ENCODE data around the gene RHBDD1. TPM values are rescaled to one million over a fixed set of nuclear protein-coding genes. Genes with fewer than 3 reads are reported as not detected.

Gene RHBDD1
- total RNA-seq, 3 donors from 2014 or later (not counting 1 experiment from before 2014, with no cell fraction given): 33.7 to 49.7 (median 47.7) TPM

GRCh38 chr2:226959418-226959817 is 123.6 kb downstream of the RHBDD1 start:
- Histone ChIP-seq H3K27me3 (ENCODE audit: control insufficient read depth, insufficient read depth, low read length) (no peaks in the 10 kb centered on the region), H3K4me3 (ENCODE audit: low read length) (no peak overlapping the region), H3K4me1 (ENCODE audit: control insufficient read depth, insufficient read depth, low read length) (no peaks in the 10 kb centered on the region), H3K36me3 (ENCODE audit: control insufficient read depth, insufficient read depth, low read length) (no peaks in the 10 kb centered on the region), H3K27ac (ENCODE audit: low read length) (no peak overlapping the region), H3K9me3 (ENCODE audit: control insufficient read depth, insufficient read depth, low read length) (peaks cover 2% of the 10 kb centered on the region)
- H3K27me3 Mint-ChIP-seq (ENCODE audit: low read depth in 2 of 2): no peaks in the 10 kb centered on the region
- H3K9me3 Mint-ChIP-seq: peaks cover 3% of the 10 kb centered on the region in 2 donors
- intact Hi-C loops (cut with micrococcal nuclease): no loop called here
- no CpG with 5 or more reads among the region's 1 CpG for WGBS (ENCODE audit: insufficient coverage)
- ATAC-seq (no peak), DNase-seq (no peak)
- TF ChIP-seq CTCF (IDR thresholded peaks at IDR 0.05): no peak
- H3K27ac Mint-ChIP-seq: no peak overlapping the region
- no peak overlapping the region for H3K4me3 Mint-ChIP-seq
- peaks cover 0 to 6% of the 10 kb centered on the region in 2 donors for H3K4me1 Mint-ChIP-seq
- peaks cover 6% of the 10 kb centered on the region for H3K36me3 Mint-ChIP-seq

DNA sequence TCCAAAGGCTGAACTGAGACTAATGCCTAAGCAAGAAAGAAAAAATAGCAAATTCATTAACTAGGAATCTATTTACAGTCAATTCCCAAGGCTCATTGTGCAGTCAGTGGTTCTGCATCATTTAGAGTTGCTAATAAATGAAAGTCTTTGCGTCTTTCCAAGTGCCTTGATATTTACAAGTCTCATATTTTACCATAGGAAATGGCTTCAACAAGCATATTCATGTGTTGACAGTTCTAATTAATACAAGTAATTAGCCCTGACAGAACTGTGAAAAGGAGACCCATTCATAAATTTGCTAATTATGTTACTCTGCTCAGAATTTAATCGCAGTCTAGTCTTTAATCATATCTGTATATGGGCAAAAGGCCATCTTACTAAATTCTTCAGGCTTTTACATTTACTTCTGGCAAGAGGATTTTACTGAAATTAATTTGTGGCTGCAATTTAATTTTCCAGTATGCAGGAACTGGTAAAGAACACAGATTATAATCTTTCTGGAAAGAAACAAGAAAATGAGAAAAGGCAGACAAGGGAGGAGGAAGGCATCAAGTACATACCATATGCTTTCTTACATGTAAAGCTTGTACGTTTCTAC is 126.4 kb downstream of the RHBDD1 start:
- intact Hi-C loops (cut with micrococcal nuclease): no loop called here
- ATAC-seq: no peak
- no peak for DNase-seq
- no peak overlapping the region for H3K4me3 ChIP-seq (ENCODE audit: low read length)
- H3K9me3 ChIP-seq (ENCODE audit: control insufficient read depth, insufficient read depth, low read length): no peaks in the 10 kb centered on the region
- no peaks in the 10 kb centered on the region for H3K4me1 Mint-ChIP-seq
- no peaks in the 10 kb centered on the region for H3K4me1 ChIP-seq (ENCODE audit: control insufficient read depth, insufficient read depth, low read length)
- peaks cover 3% of the 10 kb centered on the region in 2 donors for H3K9me3 Mint-ChIP-seq
- H3K27ac Mint-ChIP-seq: no peak overlapping the region
- no peak for TF ChIP-seq CTCF (IDR thresholded peaks at IDR 0.05)
- no peak overlapping the region for H3K27ac ChIP-seq (ENCODE audit: low read length)
- no peaks in the 10 kb centered on the region for H3K27me3 Mint-ChIP-seq (ENCODE audit: low read depth in 2 of 2)
- no peak overlapping the region for H3K4me3 Mint-ChIP-seq
- peaks cover 3% of the 10 kb centered on the region for H3K36me3 Mint-ChIP-seq
- 100% methylated on average over 1 of the region's 3 CpGs for WGBS (ENCODE audit: insufficient coverage)
- no peaks in the 10 kb centered on the region for H3K36me3 ChIP-seq (ENCODE audit: control insufficient read depth, insufficient read depth, low read length)
- no peaks in the 10 kb centered on the region for H3K27me3 ChIP-seq (ENCODE audit: control insufficient read depth, insufficient read depth, low read length)

DNA sequence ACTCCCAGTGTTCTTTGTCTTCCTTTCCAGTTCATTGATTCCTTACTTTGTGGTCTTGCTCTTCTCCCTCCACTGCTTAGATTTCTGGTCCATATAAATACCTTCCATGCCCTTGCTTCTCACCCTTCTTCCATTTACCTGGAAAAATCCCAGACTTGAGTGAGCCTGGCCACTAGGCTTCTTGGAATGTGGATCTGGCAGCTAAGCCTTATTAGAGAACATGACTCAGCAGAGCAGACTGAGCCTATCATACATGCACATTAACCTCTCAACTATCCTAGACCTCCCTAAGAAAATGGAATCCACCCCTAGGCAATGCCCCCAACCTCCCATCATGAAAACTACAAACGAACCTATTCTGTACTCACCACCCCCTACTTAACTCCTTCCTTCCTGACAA is 127.7 kb downstream of the RHBDD1 start:
- H3K4me1 ChIP-seq (ENCODE audit: control insufficient read depth, insufficient read depth, low read length): no peaks in the 10 kb centered on the region
- no peaks in the 10 kb centered on the region for H3K4me1 Mint-ChIP-seq
- DNase-seq (no peak), ATAC-seq (no peak)
- peaks cover 0 to 3% of the 10 kb centered on the region in 2 donors for H3K9me3 Mint-ChIP-seq
- no peaks in the 10 kb centered on the region for H3K36me3 Mint-ChIP-seq
- WGBS (ENCODE audit: insufficient coverage): 68% methylated on average over 1 of the region's 1 CpG
- H3K4me3 Mint-ChIP-seq: no peak overlapping the region
- TF ChIP-seq CTCF (IDR thresholded peaks at IDR 0.05): no peak
- H3K27me3 ChIP-seq (ENCODE audit: control insufficient read depth, insufficient read depth, low read length): no peaks in the 10 kb centered on the region
- H3K36me3 ChIP-seq (ENCODE audit: control insufficient read depth, insufficient read depth, low read length): no peaks in the 10 kb centered on the region
- H3K27ac Mint-ChIP-seq: no peak overlapping the region
- H3K27ac ChIP-seq (ENCODE audit: low read length): no peak overlapping the region
- intact Hi-C loops (cut with micrococcal nuclease): no loop called here
- H3K4me3 ChIP-seq (ENCODE audit: low read length): no peak overlapping the region
- H3K27me3 Mint-ChIP-seq (ENCODE audit: low read depth in 2 of 2): no peaks in the 10 kb centered on the region
- no peaks in the 10 kb centered on the region for H3K9me3 ChIP-seq (ENCODE audit: control insufficient read depth, insufficient read depth, low read length)

DNA sequence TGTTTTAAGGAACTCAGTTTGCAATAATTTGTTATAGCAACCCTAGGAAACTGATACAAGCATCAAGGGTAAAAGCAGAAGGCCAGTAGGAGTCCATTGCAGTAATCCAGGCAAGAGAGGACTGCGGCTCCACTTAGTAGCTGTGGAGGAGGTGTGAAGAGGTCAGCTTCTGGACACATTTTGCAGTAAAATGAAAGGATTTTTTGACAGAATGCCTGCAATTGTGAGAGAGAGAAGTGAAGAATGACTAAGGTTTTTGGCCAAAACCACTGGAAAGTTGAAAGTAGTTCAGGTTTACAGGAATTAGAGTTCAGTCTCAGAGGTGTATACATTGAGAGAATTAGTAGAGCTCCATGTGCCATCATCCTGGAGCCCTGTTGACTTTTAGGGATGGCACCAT is 129.5 kb downstream of the RHBDD1 start:
- WGBS (ENCODE audit: insufficient coverage): 93% methylated on average over 1 of the region's 1 CpG
- Mint-ChIP-seq H3K36me3 (no peaks in the 10 kb centered on the region), H3K9me3 (no peaks in the 10 kb centered on the region), H3K4me1 (peaks cover 5 to 7% of the 10 kb centered on the region in 2 donors), H3K27me3 (ENCODE audit: low read depth in 2 of 2) (no peaks in the 10 kb centered on the region), H3K4me3 (no peak overlapping the region), H3K27ac (no peak overlapping the region)
- Histone ChIP-seq H3K27me3 (ENCODE audit: control insufficient read depth, insufficient read depth, low read length) (no peaks in the 10 kb centered on the region), H3K9me3 (ENCODE audit: control insufficient read depth, insufficient read depth, low read length) (no peaks in the 10 kb centered on the region), H3K4me3 (ENCODE audit: low read length) (no peak overlapping the region), H3K4me1 (ENCODE audit: control insufficient read depth, insufficient read depth, low read length) (no peaks in the 10 kb centered on the region), H3K36me3 (ENCODE audit: control insufficient read depth, insufficient read depth, low read length) (no peaks in the 10 kb centered on the region), H3K27ac (ENCODE audit: low read length) (no peak overlapping the region)
- ATAC-seq: no peak
- intact Hi-C loops (cut with micrococcal nuclease): no loop called here
- DNase-seq: no peak
- no peak for TF ChIP-seq CTCF (IDR thresholded peaks at IDR 0.05)

Data from natural killer cell (primary cell).